Measurements from ENCODE around the gene FAM53B.

Gene FAM53B

DNA sequence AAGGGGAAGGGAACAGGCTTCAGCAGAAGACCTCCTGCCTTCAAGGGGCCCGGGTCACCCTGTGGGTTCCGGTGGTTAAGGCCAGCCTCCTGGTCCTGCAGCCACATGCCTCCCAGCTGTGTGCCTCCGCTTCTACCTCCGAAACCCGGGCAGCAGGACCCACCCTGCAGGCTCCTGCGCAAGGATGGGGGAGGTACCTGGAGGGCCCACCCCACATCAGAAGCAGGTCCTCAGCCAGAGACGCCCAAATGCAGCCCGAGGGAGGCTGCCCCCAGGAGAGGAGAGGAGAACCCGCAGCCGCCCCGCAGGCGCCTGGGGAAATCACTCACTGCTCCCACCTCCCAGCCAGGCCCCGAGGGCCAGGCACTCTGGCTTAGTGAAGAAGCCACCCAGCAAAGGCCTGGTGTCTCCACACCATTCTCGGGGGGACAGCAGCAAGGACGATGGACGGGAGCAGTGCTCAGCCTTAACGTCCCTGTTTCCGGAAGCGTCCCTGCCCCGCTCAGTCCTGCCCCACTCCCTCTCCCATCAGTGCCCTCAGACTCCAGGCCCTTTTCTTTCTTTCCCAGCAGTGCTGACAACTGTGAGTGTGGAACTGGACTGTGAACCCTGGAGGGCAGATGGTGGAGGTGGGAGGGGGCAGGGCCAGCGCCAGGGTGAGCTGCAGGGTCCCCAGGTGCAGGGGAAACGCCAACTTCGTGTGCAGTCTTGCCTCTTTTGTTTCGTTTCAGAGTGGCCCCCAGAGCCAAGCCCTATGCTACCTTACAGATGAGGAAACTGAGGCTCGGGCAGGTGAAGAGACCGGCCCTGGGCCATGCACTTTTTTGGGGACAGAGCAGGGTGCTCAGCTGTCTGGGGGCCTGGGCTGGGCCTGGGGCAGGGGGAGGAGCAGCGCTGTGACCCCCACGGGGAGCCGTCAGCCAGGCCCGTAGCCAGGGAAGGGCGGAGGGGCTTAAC lies 138.0 kb downstream of the FAM53B start:
- DNase-seq, result no peak

DNA sequence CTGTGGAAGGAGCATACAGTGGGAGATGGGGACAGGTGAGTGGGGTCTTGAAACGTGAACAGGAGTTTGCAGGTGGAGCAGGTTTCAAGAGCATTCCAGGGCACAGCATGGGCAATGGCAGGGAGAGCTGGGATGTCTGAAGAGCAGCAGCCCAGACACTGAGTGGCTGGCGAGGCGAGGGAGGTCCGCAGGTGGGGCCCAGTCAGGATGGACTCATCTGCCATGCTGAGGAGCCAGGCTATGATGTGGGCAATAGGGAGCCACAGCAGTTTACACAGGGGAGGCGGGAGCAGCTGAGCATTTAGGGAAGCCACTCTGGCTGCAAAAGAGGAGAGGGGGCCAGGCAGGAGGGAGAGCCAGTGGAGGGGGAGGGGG lies 138.7 kb downstream of the FAM53B start:
- DNase-seq, result no peak

DNA sequence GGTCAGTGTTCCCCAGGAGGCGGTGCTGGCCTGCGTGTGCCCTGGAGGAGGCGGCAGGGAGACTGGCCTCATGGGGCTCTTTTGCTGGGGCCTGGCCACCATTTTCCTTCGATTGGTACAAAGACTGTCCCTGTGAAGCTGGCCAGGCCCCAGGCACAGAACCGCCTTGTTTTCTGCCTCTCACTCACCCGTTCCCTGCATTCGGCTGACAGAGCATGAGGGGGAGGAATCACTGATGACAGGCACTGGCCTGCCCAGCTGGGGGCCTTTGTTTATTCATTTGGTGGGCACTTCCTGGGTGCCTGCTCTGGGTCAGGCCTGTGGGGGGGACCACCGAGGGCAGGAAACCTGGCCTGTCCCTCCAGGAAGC lies 139.2 kb downstream of the FAM53B start:
- DNase-seq, result no peak

DNA sequence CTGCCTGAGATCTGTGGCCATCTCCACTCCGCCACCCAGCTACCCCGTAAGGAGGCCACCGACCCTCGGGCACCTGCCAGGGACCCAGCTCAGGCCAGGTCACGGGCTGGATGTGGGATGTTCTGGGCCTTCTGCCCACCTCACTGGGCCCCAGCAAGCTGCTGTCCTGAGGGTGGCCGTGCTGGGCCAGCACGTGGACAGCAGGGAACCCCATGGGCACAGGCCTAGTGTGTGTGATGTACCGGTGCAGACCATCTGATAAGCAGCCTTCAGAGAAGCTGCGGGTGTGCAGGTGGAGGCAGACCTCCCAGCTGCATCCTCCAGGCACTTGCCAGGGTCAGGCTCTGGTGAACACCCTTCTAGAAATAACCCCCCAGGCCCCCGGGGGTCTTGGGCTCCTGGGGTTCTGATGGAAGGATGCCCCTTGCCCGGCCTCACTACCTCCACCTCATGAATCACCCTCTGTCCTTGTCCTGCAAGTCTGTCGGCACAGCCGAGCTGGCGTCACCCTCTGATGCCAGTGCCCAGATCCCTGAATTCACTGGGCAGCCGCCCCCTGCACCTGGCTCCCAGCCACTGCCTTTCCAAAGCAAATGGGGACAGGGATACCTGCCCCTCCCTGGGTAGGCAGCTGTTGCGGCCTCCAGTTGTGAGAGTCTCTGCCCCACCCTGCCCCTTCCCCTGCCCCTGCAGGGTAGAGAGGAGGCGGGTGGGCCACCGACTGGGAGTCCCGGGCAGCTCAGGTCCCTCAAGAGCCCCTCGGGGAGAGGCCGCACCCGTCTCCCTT lies 139.8 kb downstream of the FAM53B start:
- no peak for DNase-seq

DNA sequence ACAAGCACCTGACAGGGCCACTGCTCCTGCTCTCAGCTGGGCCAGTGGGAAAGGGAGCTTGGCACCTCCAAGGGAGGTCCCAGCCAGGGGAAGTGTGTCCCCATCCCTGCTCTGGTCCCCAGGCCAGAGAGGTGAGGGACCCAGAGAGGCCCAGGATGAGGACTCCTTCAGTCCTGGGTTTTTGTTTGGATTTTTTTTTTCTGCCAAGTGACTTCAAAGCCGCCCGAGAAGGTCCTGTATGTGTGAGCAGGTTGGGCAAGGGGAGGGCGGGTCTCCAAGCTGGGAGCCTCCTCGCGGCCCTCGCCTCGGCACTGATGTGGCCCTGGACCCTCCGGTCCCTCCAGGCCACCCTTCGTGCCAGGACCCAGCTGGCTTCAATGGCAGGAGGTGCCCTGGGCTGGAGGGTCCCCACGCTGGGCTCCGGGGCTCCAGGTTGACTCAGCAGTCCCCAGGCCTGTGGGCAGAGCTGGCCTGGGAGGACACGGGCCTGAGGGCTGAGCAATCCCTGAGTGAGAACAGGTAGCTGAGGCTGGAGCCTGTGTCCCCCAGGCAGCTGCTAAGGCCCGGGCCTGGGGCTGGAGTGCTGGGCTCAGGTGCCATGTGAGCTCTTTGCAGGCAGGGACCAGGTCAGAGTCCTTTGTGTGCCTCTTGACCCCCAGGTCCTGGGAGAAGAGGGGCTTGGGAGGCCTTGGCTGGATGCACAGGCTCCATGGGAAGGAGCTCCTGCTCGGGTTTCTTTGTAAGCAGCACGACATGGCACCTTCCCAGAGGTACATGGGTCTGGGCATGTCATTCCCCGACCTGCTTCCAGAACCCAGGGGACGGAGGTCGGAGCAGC lies 140.6 kb downstream of the FAM53B start:
- no peak for DNase-seq

DNA sequence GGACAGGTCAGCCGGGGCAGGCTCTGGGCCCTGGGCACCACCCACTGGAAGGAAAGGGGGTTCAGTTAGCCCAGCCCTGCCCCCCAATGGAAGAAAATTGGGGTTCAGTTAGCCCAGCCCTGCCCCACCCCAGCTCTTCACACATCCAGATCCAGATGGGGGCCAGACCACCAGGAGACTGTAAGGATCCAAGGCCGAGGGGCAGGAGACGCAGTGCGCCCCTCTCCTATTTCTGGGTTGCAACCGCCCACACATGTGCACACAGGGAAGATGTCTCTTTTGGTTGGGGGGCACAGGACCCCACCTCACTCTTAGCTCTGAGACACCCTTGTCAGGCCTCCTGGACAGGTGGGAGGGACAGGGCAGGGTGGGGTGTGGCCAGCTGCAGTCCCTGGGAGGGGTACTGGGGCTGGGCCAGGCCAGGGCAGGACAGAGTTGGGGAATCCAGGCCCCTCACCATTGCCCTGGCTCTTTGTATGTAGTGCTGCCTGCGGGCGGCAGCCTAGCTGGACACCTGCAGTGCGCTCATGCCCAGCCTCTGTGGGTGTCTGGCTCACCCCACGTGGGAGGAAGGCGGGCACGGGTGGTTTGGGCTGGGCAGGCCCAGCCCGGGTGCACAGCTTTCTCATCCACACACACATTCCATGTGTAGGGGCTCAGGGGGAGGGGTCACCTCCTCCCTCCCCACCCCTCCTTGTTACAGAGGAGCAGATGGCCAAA lies 141.4 kb downstream of the FAM53B start:
- DNase-seq, result no peak

DNA sequence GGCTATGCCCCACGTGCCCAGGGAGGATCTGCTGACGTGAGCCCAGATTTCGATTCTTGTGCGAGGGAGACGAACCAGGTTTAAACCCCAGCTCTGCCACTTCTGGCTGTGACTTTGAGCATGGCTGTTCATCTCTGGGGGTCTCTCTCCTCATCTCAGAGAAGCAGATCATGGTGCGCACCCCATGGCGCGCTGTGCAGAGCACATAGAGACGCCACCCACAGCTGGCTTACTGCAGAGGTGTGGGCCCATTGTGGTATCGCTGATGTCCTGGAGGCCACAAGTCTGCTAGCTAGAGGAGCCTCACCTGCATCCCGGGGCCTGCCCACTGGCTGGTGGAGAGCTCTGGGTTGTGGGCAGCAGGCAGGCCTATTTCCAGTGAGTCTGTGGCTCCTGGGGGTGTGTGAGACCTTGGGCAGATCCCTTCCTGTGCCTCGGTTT lies 142.0 kb downstream of the FAM53B start:
- no peak for DNase-seq

DNA sequence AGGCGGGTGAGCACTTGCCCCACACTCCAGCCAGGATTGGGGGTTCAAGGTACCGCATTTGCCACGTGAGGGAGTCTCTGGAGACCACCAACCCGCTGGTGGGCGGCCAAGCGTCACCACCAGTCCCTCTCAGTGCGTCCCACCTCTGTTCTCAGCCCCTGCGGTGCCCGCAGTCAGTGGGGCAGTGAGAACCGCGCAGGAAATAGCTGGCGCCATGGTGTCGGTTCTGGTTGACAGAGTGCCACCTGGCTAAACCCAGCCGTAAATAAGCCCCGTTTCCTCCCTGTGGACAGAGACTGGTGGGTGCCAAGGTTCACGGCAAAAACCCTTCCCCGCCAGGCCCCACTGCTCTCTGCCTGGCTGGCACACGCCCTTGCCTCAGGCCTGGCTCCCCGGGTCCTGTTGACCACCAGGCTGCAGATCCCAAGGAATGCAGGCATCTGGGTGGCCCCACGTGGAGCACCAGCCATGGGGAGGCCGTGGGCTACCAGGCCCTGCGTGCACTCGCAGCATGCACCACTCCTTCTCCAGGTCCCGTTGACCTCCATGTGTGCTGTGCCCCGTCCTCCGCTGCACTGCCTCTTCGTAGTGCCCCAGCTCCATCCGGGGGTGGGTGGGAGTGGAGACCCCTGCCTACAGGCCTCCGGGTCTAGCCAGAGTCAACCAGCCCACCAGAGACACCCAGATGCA lies 142.6 kb downstream of the FAM53B start:
- no peak for DNase-seq

DNA sequence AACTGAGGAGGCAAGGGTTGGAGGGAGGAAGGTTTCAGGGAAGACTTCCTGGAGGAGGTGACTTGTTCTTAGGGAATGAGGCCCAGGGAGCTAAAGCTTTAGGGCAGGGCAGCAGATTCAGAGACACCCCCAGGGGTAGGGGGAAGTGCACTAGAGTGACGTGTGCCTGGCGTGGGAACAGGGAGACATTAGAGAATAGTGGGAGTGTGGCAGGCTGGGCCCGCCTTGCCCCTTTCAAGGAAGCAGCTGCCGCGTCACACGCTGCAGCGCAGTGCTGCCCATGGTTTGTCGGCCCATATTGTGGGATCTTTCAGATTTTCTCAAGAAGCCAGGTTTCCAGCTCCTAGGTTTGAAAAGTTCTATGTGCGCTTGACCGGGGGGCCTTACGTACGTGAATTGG lies 143.2 kb downstream of the FAM53B start:
- no peak for DNase-seq

DNA sequence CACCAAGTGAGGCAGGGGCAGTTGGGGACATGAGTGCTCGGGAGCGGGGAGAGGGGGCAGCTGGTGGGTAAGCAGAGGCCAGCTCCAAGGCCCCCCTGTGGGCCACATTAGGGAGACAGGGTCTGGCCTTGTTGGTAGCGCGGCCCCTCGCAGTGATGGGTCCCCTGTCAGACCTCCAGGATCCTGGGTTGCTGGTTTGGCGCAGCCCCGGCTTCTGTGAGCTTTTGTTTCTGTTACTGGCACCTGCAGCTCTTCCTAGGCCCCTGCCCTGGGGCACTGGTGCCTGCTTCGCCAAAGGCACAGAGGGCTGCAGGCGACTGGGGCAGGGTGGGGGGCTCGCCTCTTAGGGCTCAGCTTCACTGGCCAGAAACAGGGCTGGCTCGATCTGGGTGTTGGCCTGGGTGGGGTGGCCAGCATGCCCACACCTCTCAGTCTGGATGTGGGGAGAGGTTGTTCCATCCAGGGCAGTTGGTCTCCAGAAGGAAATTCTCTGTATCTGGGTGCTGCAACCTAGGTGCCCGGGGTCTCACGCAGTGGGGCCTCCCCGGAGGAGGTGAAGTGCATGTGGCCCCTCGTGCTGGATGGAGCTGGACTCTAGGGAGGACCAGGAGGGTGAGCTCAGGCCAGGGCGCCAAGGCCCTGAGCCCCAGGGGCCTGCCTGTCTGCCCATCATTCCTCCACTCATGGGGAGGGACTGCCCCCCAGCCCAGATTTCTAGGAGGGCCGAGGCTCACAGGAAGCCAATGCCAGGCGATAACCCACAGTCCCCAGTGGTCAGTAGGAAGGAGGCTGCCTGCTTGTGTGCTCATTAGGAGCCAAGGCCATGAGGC lies 143.9 kb downstream of the FAM53B start:
- DNase-seq, result no peak

DNA sequence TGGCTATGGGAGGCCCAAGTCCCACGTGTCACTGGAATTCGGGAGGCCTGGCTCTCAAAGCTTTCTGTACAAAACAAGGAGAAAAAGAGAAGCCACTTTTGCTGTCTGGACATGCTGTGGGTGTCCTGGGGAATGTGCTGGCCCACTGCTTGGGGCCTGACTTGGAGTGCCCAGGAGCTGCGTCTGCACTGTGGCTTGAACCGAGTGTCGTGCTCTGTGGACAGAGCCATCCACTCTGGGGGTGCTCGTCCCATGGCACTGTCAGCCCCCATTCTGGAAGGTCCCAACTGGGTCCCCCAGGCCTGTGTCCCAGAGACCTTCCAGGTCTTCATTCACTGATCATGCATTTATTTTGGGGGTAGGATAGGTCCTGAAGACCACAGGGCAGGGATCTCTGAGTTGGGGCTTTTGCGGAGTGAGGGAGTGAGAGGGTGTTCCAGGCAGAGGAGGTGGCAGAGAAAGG lies 144.6 kb downstream of the FAM53B start:
- DNase-seq, result no peak

DNA sequence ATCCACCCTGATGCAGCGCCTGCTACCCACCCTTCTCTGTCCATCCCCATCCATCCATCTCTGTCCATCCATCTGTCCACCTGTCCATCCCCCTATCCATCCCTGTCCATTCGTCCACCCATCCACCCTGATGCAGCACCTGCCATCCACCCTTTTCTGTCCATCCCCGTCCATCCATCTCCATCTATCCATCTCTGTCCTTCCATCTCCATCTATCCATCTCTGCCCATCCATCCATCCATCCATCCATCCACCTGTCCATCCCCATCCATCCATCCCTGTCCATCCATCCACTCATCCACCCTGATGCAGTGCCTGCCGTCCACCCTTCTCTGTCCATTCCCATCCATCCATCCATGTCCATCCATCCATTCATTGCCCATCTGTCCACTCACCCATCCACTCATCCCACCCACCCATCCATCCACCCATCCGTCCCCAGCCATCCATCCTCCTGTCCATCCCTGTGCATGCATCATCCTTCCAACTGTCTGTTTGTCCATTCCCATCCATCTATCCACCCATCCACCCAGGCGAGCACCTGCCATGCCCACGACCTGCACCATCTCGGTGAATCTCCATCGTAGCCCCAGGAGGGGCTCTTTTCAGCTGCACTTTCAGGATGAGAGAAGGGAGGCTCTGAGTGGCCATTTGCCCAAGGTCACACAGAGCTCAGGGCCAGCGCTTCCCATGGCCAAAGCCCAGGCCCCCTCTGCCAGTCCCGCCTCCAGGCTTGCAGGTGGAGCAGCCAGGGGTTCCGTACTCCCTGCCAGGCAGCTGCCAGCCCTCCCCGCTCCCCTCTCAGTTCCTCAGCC lies 145.2 kb downstream of the FAM53B start:
- no peak for DNase-seq

DNA sequence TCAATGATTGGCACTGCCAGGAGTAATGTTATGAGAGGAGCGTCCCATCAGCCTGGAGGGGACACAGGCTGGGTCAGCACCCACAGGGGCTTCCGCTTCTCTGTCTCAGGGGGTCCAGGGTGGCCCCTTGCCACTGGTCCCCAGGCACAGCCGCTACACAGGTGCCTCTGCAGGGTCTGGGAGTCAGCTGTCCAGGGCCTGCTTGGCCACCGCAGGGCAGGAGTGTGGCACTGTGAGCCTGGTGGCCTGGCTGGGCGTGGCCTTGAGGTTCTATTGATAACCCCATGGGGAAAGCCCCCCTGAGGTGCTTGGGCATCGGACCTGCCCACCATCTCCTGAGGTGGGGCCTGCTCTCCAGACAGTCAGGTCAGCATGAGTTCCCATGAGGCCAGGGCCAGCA lies 146.0 kb downstream of the FAM53B start:
- no peak for DNase-seq

DNA sequence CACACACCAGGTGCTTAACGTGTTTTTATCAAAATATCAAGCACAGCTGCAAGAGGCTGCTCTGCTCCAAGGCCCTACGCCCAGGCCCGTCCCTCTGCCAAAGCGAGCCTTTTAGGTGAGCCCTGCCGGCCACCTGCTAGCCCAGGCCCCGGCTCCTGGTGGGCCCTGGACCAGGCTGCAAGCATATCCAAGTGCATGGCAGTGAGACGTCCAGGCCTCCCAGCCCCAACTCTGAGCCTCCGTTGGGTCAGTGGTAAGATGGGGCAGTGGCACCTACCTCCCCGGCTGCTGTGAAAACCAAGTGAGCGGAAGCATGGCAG lies 146.4 kb downstream of the FAM53B start:
- no peak for DNase-seq

DNA sequence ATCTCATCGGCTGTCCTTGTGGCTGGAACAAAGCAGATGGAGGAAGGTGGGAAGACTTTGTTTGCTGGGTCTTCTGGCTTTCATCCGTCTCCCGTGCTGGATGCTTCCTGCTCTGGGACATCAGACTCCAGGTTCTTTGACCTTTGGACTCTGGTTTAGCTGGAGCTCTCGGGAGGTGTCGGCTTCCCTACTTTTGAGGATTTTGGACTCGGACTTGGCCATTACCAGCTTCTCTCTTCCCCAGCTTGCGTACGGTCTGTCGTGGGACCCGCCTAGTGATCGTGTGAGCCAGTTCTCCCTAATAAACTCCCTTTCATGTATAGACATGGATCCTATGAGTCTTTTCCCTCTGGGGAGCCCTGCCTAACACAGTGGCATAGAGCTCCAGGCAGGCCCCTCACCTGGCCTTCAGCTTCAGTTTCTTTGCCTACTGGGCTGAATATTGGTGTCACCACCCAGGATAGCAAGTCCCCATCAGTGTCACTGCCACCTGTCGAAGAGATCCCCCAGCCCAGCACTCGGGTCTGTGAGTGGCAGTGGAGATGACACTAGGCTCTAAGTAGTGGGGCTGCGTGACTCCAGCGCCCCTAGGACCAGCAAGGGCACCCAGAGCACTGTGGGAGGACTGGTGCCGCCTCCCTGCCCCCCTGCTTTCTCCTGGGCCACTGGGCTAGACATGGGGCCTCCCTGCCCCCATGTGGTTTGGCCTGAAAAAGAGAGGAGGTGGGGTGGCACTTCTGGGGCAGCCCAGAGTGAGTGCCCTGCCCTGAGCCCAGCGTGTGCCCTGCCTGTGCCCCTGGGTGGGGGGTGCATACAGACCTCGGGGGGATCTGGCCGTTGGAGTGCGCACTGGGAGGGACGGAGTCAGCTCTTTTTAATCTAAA lies 147.0 kb downstream of the FAM53B start:
- DNase-seq, result no peak

DNA sequence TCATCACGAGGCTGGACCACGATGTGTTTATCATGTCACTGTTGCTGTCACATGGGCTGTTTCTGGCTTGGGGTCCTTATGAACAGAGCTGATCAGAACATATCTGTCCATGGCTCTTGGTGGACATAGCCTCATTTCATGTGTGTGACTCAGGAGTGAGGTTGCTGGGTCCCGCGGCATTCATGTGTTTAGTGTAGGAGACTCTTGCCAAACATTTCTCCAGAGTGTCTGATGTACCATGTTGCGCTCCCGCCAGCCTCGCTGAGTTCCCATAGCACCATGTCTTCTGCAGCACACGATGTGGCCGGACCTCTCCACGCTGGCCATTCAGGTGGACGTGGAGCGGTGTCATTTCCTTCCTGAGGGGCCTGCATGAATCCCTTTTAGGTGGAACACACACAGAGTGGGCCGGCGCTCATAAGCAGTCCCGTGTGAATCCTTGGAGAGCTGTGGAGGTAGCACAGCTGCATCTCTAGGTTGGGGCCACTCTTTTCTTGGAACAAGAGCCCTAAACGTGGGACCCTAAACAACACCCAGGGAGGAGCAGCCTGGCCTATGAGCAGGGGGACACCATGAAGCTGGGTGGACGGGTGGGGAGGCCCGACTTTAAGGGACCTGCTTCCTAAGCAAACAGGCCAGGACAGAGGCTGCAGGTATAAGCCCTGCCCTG lies 147.9 kb downstream of the FAM53B start:
- DNase-seq, result no peak

DNA sequence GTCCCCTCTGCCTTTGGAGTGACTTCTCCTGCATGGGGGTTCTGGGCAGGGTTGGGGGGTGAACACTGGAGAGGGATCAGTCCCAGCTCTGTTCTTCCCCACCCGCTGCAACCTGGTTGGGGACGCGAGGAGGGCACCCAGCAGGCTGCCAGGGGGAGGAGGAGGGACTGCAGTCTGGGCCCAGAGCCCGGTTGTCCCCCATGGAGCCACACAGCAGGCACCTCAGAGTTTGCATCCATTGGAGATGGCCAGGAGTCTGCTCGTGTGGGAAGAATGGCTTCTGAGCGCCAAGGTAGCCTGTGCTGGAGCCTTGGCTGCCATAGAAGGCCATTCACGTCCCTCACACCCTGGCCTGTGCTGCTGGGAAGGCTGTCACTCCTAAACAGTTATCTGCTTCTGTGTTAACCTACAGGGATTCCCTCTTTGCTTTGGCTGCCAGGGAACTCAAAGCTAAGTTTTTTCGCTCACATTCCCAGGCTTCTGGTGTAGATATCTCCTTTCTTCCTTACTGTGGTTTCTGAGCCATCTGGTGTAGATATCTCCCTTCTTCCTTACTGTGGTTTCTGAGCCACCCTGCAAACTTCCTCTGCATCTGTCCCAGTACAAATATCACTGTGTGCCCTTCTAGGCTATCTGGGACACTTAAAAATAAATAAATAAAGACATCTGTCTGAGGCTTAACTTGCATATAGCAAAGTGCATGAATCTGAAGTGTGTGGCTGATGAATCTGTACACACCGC lies 148.9 kb downstream of the FAM53B start:
- no peak for DNase-seq

DNA sequence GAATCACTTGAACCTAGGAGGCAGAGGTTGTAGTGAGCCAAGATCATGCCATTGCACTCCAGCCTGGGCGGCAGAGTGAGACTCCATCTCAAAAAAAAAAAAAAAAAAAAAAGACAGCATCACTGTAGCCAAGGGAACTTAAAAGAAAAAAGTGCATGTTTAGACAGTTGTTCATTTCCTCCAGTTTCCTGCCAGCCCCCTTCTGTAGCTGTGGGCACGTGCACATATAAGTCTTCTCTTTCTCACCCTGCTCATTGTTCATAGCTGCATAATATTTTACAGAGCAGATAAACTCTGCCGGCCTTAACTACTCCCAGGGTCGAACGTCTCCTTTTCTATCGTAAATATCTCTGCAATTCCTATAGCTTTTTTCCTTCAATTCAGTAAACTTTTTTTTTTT lies 149.9 kb downstream of the FAM53B start:
- no peak for DNase-seq

Data from GOT3 (cell line).